ENCODE data around the gene TTC39B. TPM values are rescaled to one million over a fixed set of nuclear protein-coding genes. Genes with fewer than 3 reads are reported as not detected.

The TTC39B gene
- total RNA-seq, result 14.2 and 15.9 TPM in 2 replicates

GRCh38 chr9:15306757-15307522 is at the start of gene TTC39B:
TTC39B (minus strand) TSS chr9:15307216; CDS start chr9:15307125, 91 bp downstream.

Other genes with a start within 250 kb of the TTC39B start
- 32.6 and 32.8 TPM in 2 replicates for gene SNAPC3, start 115.7 kb upstream of the TTC39B start, total RNA-seq
- gene PSIP1, start 203.8 kb upstream of the TTC39B start, total RNA-seq, result 29.4 and 36.2 TPM in 2 replicates
- gene CCDC171, start 245.8 kb upstream of the TTC39B start, total RNA-seq, result 1.4 and 2.1 TPM in 2 replicates